ENCODE measurements around the gene DET1. TPM values are rescaled to one million over a fixed set of nuclear protein-coding genes. Genes with fewer than 3 reads are reported as not detected.

The DET1 gene
- total RNA-seq, 2 donors from 2014 or later = 8.2 to 8.3 TPM

DNA sequence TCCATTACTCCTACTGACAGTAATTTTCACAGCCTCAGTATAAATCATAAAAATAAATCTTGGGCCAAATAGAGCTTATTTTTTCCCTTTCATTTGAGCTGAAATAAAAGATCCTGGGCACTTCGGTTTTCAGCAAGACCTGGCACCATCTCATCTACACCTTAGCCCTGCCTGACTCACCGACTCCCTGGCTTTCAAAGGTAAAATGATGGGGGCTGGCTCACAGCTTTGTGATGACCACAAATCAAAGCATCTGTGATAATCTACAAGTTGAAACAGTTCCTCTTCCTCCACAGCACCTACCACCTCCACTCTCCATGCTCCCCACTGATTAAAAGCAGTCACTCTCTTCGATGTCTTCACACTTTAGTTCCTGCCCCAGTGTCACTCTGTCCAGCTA is 27.6 kb downstream of the DET1 start:
- H3K4me3 ChIP-seq = no peak overlapping the region
- H3K27ac ChIP-seq = no peak overlapping the region
- ATAC-seq (no peak), DNase-seq (no peak)
- TF ChIP-seq POLR2A (IDR thresholded peaks at IDR 0.05) = no peak
- TF ChIP-seq, protein P1, sequence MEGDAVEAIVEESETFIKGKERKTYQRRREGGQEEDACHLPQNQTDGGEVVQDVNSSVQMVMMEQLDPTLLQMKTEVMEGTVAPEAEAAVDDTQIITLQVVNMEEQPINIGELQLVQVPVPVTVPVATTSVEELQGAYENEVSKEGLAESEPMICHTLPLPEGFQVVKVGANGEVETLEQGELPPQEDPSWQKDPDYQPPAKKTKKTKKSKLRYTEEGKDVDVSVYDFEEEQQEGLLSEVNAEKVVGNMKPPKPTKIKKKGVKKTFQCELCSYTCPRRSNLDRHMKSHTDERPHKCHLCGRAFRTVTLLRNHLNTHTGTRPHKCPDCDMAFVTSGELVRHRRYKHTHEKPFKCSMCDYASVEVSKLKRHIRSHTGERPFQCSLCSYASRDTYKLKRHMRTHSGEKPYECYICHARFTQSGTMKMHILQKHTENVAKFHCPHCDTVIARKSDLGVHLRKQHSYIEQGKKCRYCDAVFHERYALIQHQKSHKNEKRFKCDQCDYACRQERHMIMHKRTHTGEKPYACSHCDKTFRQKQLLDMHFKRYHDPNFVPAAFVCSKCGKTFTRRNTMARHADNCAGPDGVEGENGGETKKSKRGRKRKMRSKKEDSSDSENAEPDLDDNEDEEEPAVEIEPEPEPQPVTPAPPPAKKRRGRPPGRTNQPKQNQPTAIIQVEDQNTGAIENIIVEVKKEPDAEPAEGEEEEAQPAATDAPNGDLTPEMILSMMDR (IDR thresholded peaks at IDR 0.05) = no peak
- intact Hi-C loops (cut with DNase I) = no loop called here
- no peaks in the 10 kb centered on the region for H3K36me3 ChIP-seq (replicated peaks in 1 of 2; ENCODE audit: insufficient read depth in 1 of 2, low read depth in 2 of 2)
- no peaks in the 10 kb centered on the region for H3K9me3 ChIP-seq
- no peaks in the 10 kb centered on the region for H3K4me1 ChIP-seq
- no peaks in the 10 kb centered on the region for H3K27me3 ChIP-seq
- 87 to 93% methylated on average over 3 of the region's 3 CpGs for WGBS, 2 donors

DNA sequence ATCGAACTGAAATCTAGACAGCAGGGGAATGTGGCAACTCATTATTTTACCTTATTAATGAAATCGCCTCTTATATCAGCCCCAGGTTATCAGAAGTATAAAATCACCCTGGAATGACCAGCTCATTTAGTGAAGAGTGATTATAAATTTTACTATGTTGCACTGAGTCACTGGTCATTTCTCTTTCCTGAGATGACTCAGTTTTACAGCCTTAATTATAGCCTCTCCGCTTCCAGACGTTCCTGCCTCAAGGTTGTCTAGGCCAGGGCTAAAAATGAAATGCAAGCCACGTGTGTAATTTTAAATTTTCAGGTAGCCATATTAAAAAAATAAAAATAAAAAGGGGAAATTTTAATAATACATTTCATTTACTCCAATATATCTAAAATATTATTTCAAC is 33.3 kb downstream of the DET1 start:
- 85 to 88% methylated on average over 5 of the region's 5 CpGs for WGBS, 2 donors
- no peak for DNase-seq
- TF ChIP-seq, protein P1 (IDR thresholded peaks at IDR 0.05) = no peak
- TF ChIP-seq POLR2A (IDR thresholded peaks at IDR 0.05) = no peak

DNA sequence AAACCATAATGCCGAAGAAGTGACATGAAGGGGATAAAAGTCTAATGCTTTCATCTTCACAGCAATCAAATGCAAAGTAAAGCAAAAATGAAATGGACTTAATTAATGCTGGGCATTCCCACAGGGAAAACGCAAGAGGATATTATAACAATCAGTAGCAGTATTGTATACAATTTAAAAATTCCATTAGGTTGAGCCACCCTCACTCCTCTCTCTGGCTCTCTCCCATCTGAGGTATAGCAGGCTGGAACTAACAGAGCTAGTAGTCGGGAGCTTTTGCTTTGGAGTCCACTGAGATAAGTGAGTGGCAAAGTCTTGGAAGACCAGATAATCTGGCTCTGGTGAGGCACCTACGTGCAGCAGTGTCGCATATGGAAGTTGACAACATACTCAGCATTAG is 33.9 kb downstream of the DET1 start:
- WGBS, 2 donors = 92 to 95% methylated on average over 5 of the region's 5 CpGs
- ATAC-seq (no peak), DNase-seq (no peak)
- no peaks in the 10 kb centered on the region for H3K9me3 ChIP-seq
- H3K27me3 ChIP-seq = no peaks in the 10 kb centered on the region
- intact Hi-C loops (cut with DNase I) = no loop called here
- no peak for TF ChIP-seq POLR2A (IDR thresholded peaks at IDR 0.05)
- TF ChIP-seq, protein P1 (IDR thresholded peaks at IDR 0.05) = no peak
- no peak overlapping the region for H3K27ac ChIP-seq
- no peak overlapping the region for H3K4me3 ChIP-seq
- H3K4me1 ChIP-seq = no peaks in the 10 kb centered on the region
- H3K36me3 ChIP-seq (replicated peaks in 1 of 2; ENCODE audit: insufficient read depth in 1 of 2, low read depth in 2 of 2) = no peaks in the 10 kb centered on the region

More for the DNA sequence above, 33.3 kb downstream of the DET1 start:
- no peak overlapping the region for H3K4me3 ChIP-seq
- H3K36me3 ChIP-seq (replicated peaks in 1 of 2; ENCODE audit: insufficient read depth in 1 of 2, low read depth in 2 of 2) = no peaks in the 10 kb centered on the region
- intact Hi-C loops (cut with DNase I) = no loop called here
- H3K27me3 ChIP-seq = no peaks in the 10 kb centered on the region
- no peaks in the 10 kb centered on the region for H3K9me3 ChIP-seq
- no peak overlapping the region for H3K27ac ChIP-seq
- ATAC-seq = no peak
- no peaks in the 10 kb centered on the region for H3K4me1 ChIP-seq

- peaks cover 0 to 2% of the 10 kb centered on the region in 2 donors for H3K36me3 ChIP-seq (replicated peaks in 1 of 2; ENCODE audit: insufficient read depth in 1 of 2, low read depth in 2 of 2)
Observed at GRCh38 chr15:88512078-88512477, 34.4 kb downstream of the DET1 start.

GRCh38 chr15:88511161-88511560 is 35.3 kb downstream of the DET1 start:
- TF ChIP-seq, protein P1 (IDR thresholded peaks at IDR 0.05) = no peak
- no peak for TF ChIP-seq POLR2A (IDR thresholded peaks at IDR 0.05)

More at GRCh38 chr15:88512078-88512477, 34.4 kb downstream of the DET1 start:
- H3K4me1 ChIP-seq = no peaks in the 10 kb centered on the region
- no peak overlapping the region for H3K27ac ChIP-seq
- 77 to 84% methylated on average over 3 of the region's 3 CpGs for WGBS, 2 donors
- intact Hi-C loops (cut with DNase I) = no loop called here
- H3K27me3 ChIP-seq = no peaks in the 10 kb centered on the region
- ATAC-seq (no peak), DNase-seq (no peak)
- no peak overlapping the region for H3K4me3 ChIP-seq
- TF ChIP-seq, protein P1 (IDR thresholded peaks at IDR 0.05) = no peak
- no peak for TF ChIP-seq POLR2A (IDR thresholded peaks at IDR 0.05)
- H3K9me3 ChIP-seq = no peaks in the 10 kb centered on the region

More at GRCh38 chr15:88511161-88511560, 35.3 kb downstream of the DET1 start:
- intact Hi-C loops (cut with DNase I) = no loop called here
- DNase-seq (no peak), ATAC-seq (no peak)
- Histone ChIP-seq H3K36me3 (replicated peaks in 1 of 2; ENCODE audit: insufficient read depth in 1 of 2, low read depth in 2 of 2) (peaks cover 0 to 2% of the 10 kb centered on the region in 2 donors), H3K4me3 (no peak overlapping the region), H3K27ac (no peak overlapping the region), H3K4me1 (no peaks in the 10 kb centered on the region), H3K27me3 (no peaks in the 10 kb centered on the region), H3K9me3 (no peaks in the 10 kb centered on the region)
- WGBS, 2 donors = 89 to 93% methylated on average over 2 of the region's 2 CpGs

All from body of pancreas (tissue), 4 donors.